ENCODE measurements around the gene OR6T1. TPM values are rescaled to one million over a fixed set of nuclear protein-coding genes. Genes with fewer than 3 reads are reported as not detected.
A peak's percentile ranks its signal among the peaks of the same experiment; 100 is the strongest.

The OR6T1 gene, protein sequence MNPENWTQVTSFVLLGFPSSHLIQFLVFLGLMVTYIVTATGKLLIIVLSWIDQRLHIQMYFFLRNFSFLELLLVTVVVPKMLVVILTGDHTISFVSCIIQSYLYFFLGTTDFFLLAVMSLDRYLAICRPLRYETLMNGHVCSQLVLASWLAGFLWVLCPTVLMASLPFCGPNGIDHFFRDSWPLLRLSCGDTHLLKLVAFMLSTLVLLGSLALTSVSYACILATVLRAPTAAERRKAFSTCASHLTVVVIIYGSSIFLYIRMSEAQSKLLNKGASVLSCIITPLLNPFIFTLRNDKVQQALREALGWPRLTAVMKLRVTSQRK
- not detected for total RNA-seq

DNA sequence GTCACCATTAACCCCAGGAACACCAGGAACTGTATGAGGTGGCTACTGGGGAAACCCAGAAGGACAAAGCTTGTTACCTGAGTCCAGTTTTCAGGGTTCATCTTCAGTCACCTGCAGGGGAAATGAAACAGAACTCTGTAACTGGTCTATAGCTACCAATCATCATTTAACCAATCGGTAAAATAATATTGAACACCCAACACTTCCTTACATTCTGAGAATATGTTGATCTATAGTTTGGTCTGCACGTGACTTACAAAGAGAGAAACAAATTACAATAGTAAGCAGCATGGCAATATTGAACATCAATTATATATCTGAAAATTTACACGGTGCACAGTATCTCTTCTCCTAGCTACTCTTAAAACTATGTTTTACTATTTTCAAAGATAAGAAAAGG, at the start of gene OR6T1:
TSS of gene OR6T1 (minus strand) at position 101 of the 400 bp plus-strand sequence. CDS start at position 101, 0 bp downstream.
- DNase-seq = no peak

DNA sequence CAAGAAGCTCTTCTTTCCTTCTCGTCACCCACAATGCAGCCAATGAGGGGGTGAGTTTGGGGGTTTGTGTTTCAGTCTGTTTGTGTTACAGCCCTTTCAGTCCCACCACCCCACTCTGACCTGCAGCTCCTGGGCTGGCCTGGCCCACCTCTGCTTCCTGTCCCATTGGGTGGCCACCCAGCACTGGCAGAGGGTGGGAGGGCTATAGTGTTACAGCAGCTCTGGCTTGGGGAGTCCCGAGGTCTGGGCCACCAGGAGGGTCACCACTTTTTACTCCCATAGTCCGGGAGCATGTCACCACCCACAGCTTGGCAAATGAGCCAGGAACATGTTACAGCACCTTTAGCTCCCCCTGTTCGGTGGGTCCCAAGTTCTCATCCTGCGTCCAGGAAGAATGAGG, 35.7 kb upstream of the OR6T1 start:
- DNase-seq = no peak

DNA sequence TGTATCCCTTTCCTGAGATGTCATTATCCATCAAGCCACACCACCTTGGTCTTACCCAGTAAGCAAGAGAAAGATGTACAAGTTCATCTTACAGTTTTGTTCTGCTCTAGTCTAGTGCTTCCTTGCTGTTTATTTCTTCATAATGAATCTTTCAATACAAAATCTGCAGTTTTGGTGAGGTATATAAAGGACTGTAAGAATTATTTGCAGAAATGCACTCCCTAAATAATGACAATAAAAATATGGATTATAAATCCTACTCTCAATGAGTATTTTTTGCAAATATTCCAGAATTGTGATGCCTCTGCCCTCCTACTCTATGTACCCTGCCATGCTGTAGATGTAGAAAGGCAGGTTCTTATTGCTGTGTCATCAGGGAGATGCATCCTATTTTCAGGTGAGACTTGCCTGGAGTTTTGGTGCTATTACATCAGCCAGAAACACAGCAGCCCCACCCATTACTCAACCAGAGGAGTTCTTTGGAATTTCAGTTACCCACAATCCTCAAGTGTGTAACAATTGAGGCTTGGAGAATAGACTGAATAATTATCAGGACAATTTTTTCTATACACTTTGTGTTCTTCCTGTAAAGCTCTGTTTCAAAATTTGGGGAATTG, 34.2 kb upstream of the OR6T1 start, which contains the start of gene OR10S1:
TSS of gene OR10S1 (minus strand) at position 51 of the 617 bp plus-strand sequence. CDS start 117 bp downstream, outside the sequence.
- no peak for DNase-seq

DNA sequence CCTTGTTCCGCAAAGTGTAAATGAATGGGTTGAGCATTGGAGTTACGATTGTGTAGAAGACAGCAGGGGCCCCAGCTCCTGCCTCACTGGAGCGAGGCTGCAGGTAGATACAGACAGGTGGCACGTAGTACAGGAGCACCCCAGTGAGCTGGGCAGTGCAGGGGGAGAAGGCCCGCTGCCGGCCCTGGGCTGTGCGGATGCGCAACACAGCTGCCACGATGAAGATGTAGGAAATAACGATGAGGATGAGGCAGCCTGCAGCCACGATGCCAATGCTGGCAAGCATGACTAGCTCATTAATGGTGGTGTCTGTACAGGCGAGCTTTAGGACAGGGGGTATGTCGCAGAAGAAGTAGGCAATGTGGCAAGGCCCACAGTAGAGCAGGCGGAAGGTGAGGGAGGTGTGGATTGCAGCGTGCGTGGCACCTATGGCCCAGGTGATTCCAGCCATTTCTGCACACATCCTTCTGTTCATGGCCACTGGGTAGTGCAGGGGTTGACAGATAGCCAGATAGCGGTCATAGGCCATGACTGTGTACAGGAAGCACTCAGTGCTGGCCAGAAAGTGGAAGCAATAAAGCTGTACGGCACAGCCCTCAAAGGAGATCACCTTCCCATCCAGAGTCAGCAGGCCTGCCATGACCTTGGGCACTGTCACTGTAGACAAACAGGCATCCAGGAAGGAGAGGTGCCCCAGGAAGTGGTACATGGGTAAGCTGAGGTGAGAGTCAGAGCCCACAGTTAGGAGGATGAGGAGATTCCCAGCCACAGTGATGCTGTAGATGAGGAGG, 33.3 kb upstream of the OR6T1 start:
- no peak for DNase-seq

GRCh38 chr11:123973816-123974215, 30.2 kb upstream of the OR6T1 start:
- peak; percentile 3 for DNase-seq

GRCh38 chr11:123956752-123957151, 13.1 kb upstream of the OR6T1 start:
- no peak for DNase-seq

GRCh38 chr11:123945132-123945531, 1.5 kb upstream of the OR6T1 start:
- DNase-seq = no peak

GRCh38 chr11:123942413-123942812, 1.2 kb downstream of the OR6T1 start:
- no peak for DNase-seq

GRCh38 chr11:123939317-123939716, 4.3 kb downstream of the OR6T1 start, which contains the start of gene OR4D5:
TSS of gene OR4D5 (plus strand) at chr11:123939617. CDS start at chr11:123939617, 0 bp downstream.
- no peak for DNase-seq

- no peak for DNase-seq
These were observed 19.6 kb downstream of the OR6T1 start for GRCh38 chr11:123924027-123924426.

- no peak for DNase-seq
These were observed 22.7 kb downstream of the OR6T1 start for GRCh38 chr11:123920943-123921342.

GRCh38 chr11:123905826-123906225, 37.8 kb downstream of the OR6T1 start:
- no peak for DNase-seq

- DNase-seq = no peak
These were observed 38.7 kb downstream of the OR6T1 start for GRCh38 chr11:123904932-123905331.

GRCh38 chr11:123903932-123904331, 39.7 kb downstream of the OR6T1 start:
- DNase-seq = no peak

GRCh38 chr11:123901867-123902266, 41.8 kb downstream of the OR6T1 start, which contains the start of gene OR8D4:
TSS of gene OR8D4 (plus strand) at chr11:123902167. CDS start at chr11:123906432, 4,265 bp downstream.
- DNase-seq = no peak

DNA sequence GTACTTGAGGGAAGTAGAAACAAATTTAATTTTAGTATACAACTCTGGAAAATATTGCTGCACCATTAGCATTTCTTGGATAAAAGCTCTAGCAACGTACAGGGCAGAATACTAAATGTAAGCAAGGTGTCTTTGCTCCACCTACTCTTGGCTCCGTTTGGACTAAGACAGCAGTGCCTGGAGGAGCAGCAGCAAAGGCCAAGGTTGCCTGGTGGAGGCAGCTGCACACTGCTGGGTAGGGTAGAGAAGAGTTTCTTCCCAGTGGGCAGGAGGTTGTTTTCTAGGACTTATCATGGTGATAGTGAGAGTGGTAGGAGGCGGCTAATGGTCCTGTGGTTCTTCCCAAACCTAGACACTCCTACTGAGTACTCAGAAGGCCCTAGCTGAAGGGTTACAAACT, 43.8 kb downstream of the OR6T1 start:
- DNase-seq = no peak

Other genes starting within 250 kb of the OR6T1 start
- gene ZNF202, start 202.2 kb downstream of the OR6T1 start, total RNA-seq = 10.9 TPM
- not detected for gene OR6X1, start 189.3 kb downstream of the OR6T1 start, total RNA-seq
- not detected for gene OR6M1, start 137.5 kb downstream of the OR6T1 start, total RNA-seq
- gene TMEM225, start 58.2 kb downstream of the OR6T1 start, total RNA-seq = not detected
- 0.30 TPM for gene OR8D4, start 41.7 kb downstream of the OR6T1 start, total RNA-seq
- not detected for gene OR4D5, start 4.2 kb downstream of the OR6T1 start, total RNA-seq
- not detected for gene OR10S1, start 33.9 kb upstream of the OR6T1 start, total RNA-seq
- not detected for gene OR10G6, start 51.3 kb upstream of the OR6T1 start, total RNA-seq
- not detected for gene OR10G4, start 69.2 kb upstream of the OR6T1 start, total RNA-seq
- not detected for gene OR10G9, start 79.2 kb upstream of the OR6T1 start, total RNA-seq
- not detected for gene OR10G8, start 83.0 kb upstream of the OR6T1 start, total RNA-seq
- gene OR10G7, start 97.5 kb upstream of the OR6T1 start, total RNA-seq = not detected
- 22.0 TPM for gene VWA5A, start 171.6 kb upstream of the OR6T1 start, total RNA-seq
- gene OR10D3, start 239.5 kb upstream of the OR6T1 start, total RNA-seq = not detected

Data from skin of body (tissue), 2 donors.